Stimulated activated memory B cell treated with anti-CD40 and anti-IgM and Interleukin-4, amounts not matched to agents 10 μg/mL and 1 μg/mL and 100 μg/mL, for 72 hours (primary cell): ENCODE results near the gene PPP1R15B.

ENCODE experiments used
- ATAC-seq: fragments of 150-1000 bp; cut with Tn5 transposase; 2 replicates; pipeline ENCODE4 v1.10.0; 2021
- H3K27ac Mint-ChIP-seq: one replicate; pipeline ENCODE4 v1.8.0; 2022; ENCODE audit warnings: mild to moderate bottlenecking, mixed read lengths
- H3K27me3 Mint-ChIP-seq: one replicate; pipeline ENCODE4 v1.8.0; 2022; ENCODE audit warnings: mixed read lengths
- H3K36me3 Mint-ChIP-seq: one replicate; pipeline ENCODE4 v1.8.0; 2022; ENCODE audit warnings: mixed read lengths
- H3K4me1 Mint-ChIP-seq: one replicate; pipeline ENCODE4 v1.8.0; 2022; ENCODE audit warnings: mixed read lengths
- H3K4me3 Mint-ChIP-seq: one replicate; pipeline ENCODE4 v1.8.0; 2022; ENCODE audit warnings: mild to moderate bottlenecking, moderate library complexity, mixed read lengths
- H3K9me3 Mint-ChIP-seq: one replicate; pipeline ENCODE4 v1.8.0; 2022; ENCODE audit warnings: mixed read lengths

The PPP1R15B gene

GRCh38 chr1:204418174-204419063, 6.8 kb upstream of the PPP1R15B start:
- H3K36me3 Mint-ChIP-seq: no peaks in the 10 kb centered on the region
- peak; percentile 87 for ATAC-seq
- no peak overlapping the region for H3K4me3 Mint-ChIP-seq
- H3K27ac Mint-ChIP-seq: peak overlapping the region; percentile 65
- H3K9me3 Mint-ChIP-seq: no peaks in the 10 kb centered on the region
- no peaks in the 10 kb centered on the region for H3K27me3 Mint-ChIP-seq
- H3K4me1 Mint-ChIP-seq: peaks cover 41% of the 10 kb centered on the region

- Mint-ChIP-seq H3K4me3 (no peak overlapping the region), H3K27me3 (no peaks in the 10 kb centered on the region), H3K9me3 (no peaks in the 10 kb centered on the region), H3K4me1 (peaks cover 48% of the 10 kb centered on the region), H3K27ac (peak overlapping the region; percentile 65), H3K36me3 (no peaks in the 10 kb centered on the region)
- no peak for ATAC-seq
These were observed 5.7 kb upstream of the PPP1R15B start for GRCh38 chr1:204417074-204417997.

GRCh38 chr1:204416589-204417073, 5.0 kb upstream of the PPP1R15B start:
- Mint-ChIP-seq H3K4me3 (no peak overlapping the region), H3K36me3 (no peaks in the 10 kb centered on the region), H3K27ac (peak overlapping the region; percentile 7), H3K27me3 (no peaks in the 10 kb centered on the region), H3K9me3 (no peaks in the 10 kb centered on the region), H3K4me1 (peaks cover 48% of the 10 kb centered on the region)
- no peak for ATAC-seq

- no peaks in the 10 kb centered on the region for H3K27me3 Mint-ChIP-seq
- H3K4me3 Mint-ChIP-seq: no peak overlapping the region
- H3K36me3 Mint-ChIP-seq: peaks cover 5% of the 10 kb centered on the region
- H3K9me3 Mint-ChIP-seq: no peaks in the 10 kb centered on the region
- no peak overlapping the region for H3K27ac Mint-ChIP-seq
- peaks cover 50% of the 10 kb centered on the region for H3K4me1 Mint-ChIP-seq
- ATAC-seq: no peak
These were observed 3.7 kb upstream of the PPP1R15B start for GRCh38 chr1:204415351-204415750.

GRCh38 chr1:204414016-204414415, 2.4 kb upstream of the PPP1R15B start:
- no peak for ATAC-seq
- no peaks in the 10 kb centered on the region for H3K27me3 Mint-ChIP-seq
- H3K27ac Mint-ChIP-seq: peak overlapping the region; percentile 7
- no peaks in the 10 kb centered on the region for H3K9me3 Mint-ChIP-seq
- H3K4me3 Mint-ChIP-seq: no peak overlapping the region
- peaks cover 6% of the 10 kb centered on the region for H3K36me3 Mint-ChIP-seq
- peaks cover 39% of the 10 kb centered on the region for H3K4me1 Mint-ChIP-seq

- no peak for ATAC-seq
- peaks cover 31% of the 10 kb centered on the region for H3K4me1 Mint-ChIP-seq
These were observed 1.5 kb upstream of the PPP1R15B start for GRCh38 chr1:204413170-204413535.

GRCh38 chr1:204410688-204411450, 748 bp downstream of the PPP1R15B start:
- Mint-ChIP-seq H3K4me3 (peak overlapping the region; percentile 100), H3K27me3 (no peaks in the 10 kb centered on the region), H3K4me1 (peaks cover 40% of the 10 kb centered on the region), H3K27ac (peak overlapping the region; percentile 98), H3K9me3 (no peaks in the 10 kb centered on the region), H3K36me3 (peaks cover 19% of the 10 kb centered on the region)
- ATAC-seq: peak; percentile 60

More at GRCh38 chr1:204413170-204413535, 1.5 kb upstream of the PPP1R15B start:
- H3K27me3 Mint-ChIP-seq: no peaks in the 10 kb centered on the region
- H3K36me3 Mint-ChIP-seq: peaks cover 12% of the 10 kb centered on the region
- H3K9me3 Mint-ChIP-seq: no peaks in the 10 kb centered on the region
- H3K27ac Mint-ChIP-seq: peak overlapping the region; percentile 98
- H3K4me3 Mint-ChIP-seq: peak overlapping the region; percentile 43

GRCh38 chr1:204409836-204410687, 1.6 kb downstream of the PPP1R15B start:
- peaks cover 43% of the 10 kb centered on the region for H3K4me1 Mint-ChIP-seq
- peak overlapping the region; percentile 98 for H3K27ac Mint-ChIP-seq
- peaks cover 19% of the 10 kb centered on the region for H3K36me3 Mint-ChIP-seq
- H3K9me3 Mint-ChIP-seq: no peaks in the 10 kb centered on the region
- H3K27me3 Mint-ChIP-seq: no peaks in the 10 kb centered on the region
- H3K4me3 Mint-ChIP-seq: peak overlapping the region; percentile 100
- ATAC-seq: no peak

- Mint-ChIP-seq H3K9me3 (no peaks in the 10 kb centered on the region), H3K27ac (peak overlapping the region; percentile 98), H3K4me3 (peak overlapping the region; percentile 100), H3K4me1 (peaks cover 38% of the 10 kb centered on the region), H3K36me3 (peaks cover 19% of the 10 kb centered on the region), H3K27me3 (no peaks in the 10 kb centered on the region)
- ATAC-seq: no peak
These were observed 2.5 kb downstream of the PPP1R15B start for GRCh38 chr1:204409123-204409522.

GRCh38 chr1:204408602-204409001, 3.0 kb downstream of the PPP1R15B start:
- no peak for ATAC-seq
- Mint-ChIP-seq H3K9me3 (no peaks in the 10 kb centered on the region), H3K36me3 (peaks cover 19% of the 10 kb centered on the region), H3K4me1 (peaks cover 37% of the 10 kb centered on the region), H3K27ac (peak overlapping the region; percentile 24), H3K27me3 (no peaks in the 10 kb centered on the region), H3K4me3 (peak overlapping the region; percentile 100)

- no peak for ATAC-seq
- peak overlapping the region; percentile 100 for H3K4me3 Mint-ChIP-seq
- no peaks in the 10 kb centered on the region for H3K9me3 Mint-ChIP-seq
- peaks cover 35% of the 10 kb centered on the region for H3K4me1 Mint-ChIP-seq
- H3K27me3 Mint-ChIP-seq: no peaks in the 10 kb centered on the region
- peaks cover 19% of the 10 kb centered on the region for H3K36me3 Mint-ChIP-seq
- H3K27ac Mint-ChIP-seq: peak overlapping the region; percentile 24
These were observed 3.5 kb downstream of the PPP1R15B start for GRCh38 chr1:204408074-204408507.

- Mint-ChIP-seq H3K9me3 (no peaks in the 10 kb centered on the region), H3K36me3 (peaks cover 19% of the 10 kb centered on the region), H3K4me3 (peak overlapping the region; percentile 100), H3K27ac (peak overlapping the region; percentile 24), H3K27me3 (no peaks in the 10 kb centered on the region), H3K4me1 (peaks cover 29% of the 10 kb centered on the region)
- ATAC-seq: no peak
These were observed 4.2 kb downstream of the PPP1R15B start for GRCh38 chr1:204407295-204407971.

GRCh38 chr1:204406621-204407020, 5.0 kb downstream of the PPP1R15B start:
- H3K27me3 Mint-ChIP-seq: no peaks in the 10 kb centered on the region
- no peak overlapping the region for H3K27ac Mint-ChIP-seq
- peaks cover 19% of the 10 kb centered on the region for H3K36me3 Mint-ChIP-seq
- ATAC-seq: no peak
- no peaks in the 10 kb centered on the region for H3K9me3 Mint-ChIP-seq
- H3K4me1 Mint-ChIP-seq: peaks cover 29% of the 10 kb centered on the region
- H3K4me3 Mint-ChIP-seq: peak overlapping the region; percentile 100
